ENCODE data around the gene HPSE. TPM values are rescaled to one million over a fixed set of nuclear protein-coding genes. Genes with fewer than 3 reads are reported as not detected.

Gene HPSE
- total and polyA plus RNA-seq, 8 donors: 1.3 to 19.2 (median 1.8) TPM

DNA sequence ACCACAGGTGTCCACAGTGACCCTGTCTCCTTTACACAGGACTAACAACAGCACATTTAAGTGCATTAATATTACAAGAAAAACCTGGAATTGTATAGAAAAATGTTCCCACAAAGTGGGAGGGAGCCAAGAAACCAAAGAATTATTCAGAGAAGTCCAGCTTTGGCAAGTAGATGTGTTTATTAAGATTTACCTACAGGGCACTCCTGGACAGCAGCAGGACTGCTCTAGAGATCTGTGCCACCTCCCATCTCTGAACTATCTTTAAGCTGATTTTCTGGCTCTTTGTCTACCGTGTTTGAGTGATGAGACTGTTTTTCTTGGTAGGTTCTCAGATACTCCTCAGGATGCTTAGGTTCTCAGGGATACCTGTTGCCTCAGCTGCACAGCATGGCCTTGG, 38.3 kb upstream of the HPSE start:
- TF ChIP-seq, protein P1, sequence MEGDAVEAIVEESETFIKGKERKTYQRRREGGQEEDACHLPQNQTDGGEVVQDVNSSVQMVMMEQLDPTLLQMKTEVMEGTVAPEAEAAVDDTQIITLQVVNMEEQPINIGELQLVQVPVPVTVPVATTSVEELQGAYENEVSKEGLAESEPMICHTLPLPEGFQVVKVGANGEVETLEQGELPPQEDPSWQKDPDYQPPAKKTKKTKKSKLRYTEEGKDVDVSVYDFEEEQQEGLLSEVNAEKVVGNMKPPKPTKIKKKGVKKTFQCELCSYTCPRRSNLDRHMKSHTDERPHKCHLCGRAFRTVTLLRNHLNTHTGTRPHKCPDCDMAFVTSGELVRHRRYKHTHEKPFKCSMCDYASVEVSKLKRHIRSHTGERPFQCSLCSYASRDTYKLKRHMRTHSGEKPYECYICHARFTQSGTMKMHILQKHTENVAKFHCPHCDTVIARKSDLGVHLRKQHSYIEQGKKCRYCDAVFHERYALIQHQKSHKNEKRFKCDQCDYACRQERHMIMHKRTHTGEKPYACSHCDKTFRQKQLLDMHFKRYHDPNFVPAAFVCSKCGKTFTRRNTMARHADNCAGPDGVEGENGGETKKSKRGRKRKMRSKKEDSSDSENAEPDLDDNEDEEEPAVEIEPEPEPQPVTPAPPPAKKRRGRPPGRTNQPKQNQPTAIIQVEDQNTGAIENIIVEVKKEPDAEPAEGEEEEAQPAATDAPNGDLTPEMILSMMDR (IDR thresholded peaks at IDR 0.05): no peak
- Histone ChIP-seq H3K27me3 (no peaks in the 10 kb centered on the region), H3K36me3 (no peaks in the 10 kb centered on the region), H3K9me3 (peaks cover 0 to 3% of the 10 kb centered on the region in 2 donors), H3K4me1 (peaks cover 0 to 11% of the 10 kb centered on the region in 2 donors), H3K27ac (no peak overlapping the region), H3K4me3 (no peak overlapping the region)
- intact Hi-C loops (cut with DNase I): no loop called here
- ATAC-seq (no peak), DNase-seq (no peak)

DNA sequence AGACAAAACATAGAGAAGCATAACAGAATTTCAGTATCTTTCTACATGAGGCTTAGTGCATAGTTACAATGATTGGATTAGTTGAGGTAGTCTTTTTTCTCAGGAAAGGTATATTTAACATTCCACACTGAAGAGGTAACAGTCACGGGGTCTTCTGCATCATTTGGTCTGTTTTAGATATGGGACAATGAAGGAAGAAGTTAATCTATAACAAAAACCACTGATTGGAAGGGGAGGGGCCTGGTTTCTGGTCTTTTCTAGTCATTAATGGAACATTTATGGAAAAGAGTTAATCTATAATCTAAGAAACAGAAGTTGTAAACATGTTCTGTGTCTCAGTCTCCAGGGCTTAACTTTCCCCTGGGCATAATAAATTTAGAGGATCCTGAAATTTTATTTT, 37.3 kb upstream of the HPSE start:
- H3K4me1 ChIP-seq: peaks cover 0 to 11% of the 10 kb centered on the region in 2 donors
- no peaks in the 10 kb centered on the region for H3K36me3 ChIP-seq
- no peak overlapping the region for H3K4me3 ChIP-seq
- ATAC-seq (no peak), DNase-seq (no peak)
- H3K27ac ChIP-seq: no peak overlapping the region
- intact Hi-C loops (cut with DNase I): no loop called here
- no peaks in the 10 kb centered on the region for H3K27me3 ChIP-seq
- TF ChIP-seq, protein P1 (IDR thresholded peaks at IDR 0.05): no peak
- no peaks in the 10 kb centered on the region for H3K9me3 ChIP-seq

DNA sequence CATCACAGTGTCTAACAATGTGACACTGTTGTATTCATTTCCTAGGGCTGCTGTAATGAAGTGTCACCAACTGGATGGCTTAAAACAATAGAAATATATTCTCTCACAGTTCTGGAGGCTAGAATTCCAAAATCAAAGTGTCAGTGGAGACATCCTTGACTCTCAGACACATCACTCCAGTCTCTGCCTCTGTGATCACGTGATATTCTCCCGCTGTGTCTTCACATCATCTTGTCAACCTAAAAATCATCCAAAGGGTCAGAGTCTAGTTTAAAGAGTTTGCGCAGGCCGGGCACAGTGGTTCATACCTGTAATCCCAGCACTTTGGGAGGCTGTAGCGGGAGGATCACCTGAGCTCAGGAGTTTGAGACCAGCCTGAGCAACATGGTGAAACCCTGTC, 36.6 kb upstream of the HPSE start:
- DNase-seq (no peak), ATAC-seq (no peak)
- no peaks in the 10 kb centered on the region for H3K27me3 ChIP-seq
- no peak overlapping the region for H3K27ac ChIP-seq
- H3K9me3 ChIP-seq: no peaks in the 10 kb centered on the region
- H3K4me1 ChIP-seq: peaks cover 0 to 11% of the 10 kb centered on the region in 2 donors
- intact Hi-C loops (cut with DNase I): no loop called here
- TF ChIP-seq, protein P1 (IDR thresholded peaks at IDR 0.05): no peak
- H3K4me3 ChIP-seq: no peak overlapping the region
- no peaks in the 10 kb centered on the region for H3K36me3 ChIP-seq

DNA sequence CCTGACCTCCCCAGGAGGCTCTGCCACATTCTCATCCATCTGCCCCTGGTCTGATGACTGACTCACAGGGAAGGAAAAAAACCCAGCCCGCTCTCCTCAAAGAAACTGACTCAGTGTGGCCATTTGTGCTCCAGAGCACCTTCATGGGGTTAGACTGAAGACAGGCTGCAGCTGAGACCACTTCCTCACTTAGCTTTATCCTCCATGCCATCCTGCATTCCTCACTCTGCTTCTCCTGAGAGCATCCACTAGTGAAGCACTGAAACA, 35.9 kb upstream of the HPSE start:
- no peak for ATAC-seq

DNA sequence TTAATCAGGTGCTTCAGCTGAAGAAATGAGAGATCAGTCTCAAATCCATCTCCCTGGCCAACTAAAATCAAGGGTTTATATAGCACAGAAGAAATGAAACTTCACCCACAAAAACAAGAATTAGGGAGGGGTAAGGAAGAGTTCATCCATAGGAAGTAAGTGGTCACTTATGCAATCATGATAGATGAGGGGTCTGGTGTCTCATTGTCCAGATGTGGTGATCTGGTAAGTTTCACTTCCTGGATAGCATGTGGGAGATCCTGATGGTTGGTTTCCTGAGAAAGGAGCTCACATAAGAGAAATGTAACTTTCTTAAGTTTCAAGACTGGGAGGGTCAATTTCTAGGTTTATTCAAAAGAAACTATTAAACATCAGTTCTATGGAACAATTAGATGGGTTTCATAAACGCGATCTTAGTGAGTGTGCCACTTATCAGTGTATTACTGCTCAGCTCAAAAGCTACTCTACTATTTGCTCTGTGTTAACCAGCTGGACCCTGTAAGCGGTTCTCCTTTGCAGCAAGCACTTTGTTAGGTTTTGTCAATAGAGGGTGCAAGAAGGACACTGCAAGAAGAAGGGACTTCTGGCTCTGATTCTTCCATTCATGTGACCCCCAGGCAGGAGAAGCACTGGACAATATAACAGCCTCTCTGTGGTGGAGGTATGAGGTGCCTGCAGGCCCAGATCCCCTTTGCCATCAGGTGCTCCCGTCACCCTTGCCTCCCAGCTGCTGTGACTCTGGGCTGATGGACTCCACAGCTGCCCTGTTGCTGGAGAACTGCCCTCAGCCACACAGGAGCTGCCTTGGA, 35.4 kb upstream of the HPSE start:
- H3K36me3 ChIP-seq: no peaks in the 10 kb centered on the region
- H3K27ac ChIP-seq: no peak overlapping the region
- ATAC-seq: peak; percentile 35
- DNase-seq: no peak
- no peak overlapping the region for H3K4me3 ChIP-seq
- TF ChIP-seq, protein P1 (IDR thresholded peaks at IDR 0.05): no peak
- H3K27me3 ChIP-seq: no peaks in the 10 kb centered on the region
- H3K4me1 ChIP-seq: peaks cover 0 to 11% of the 10 kb centered on the region in 2 donors
- no peaks in the 10 kb centered on the region for H3K9me3 ChIP-seq
- intact Hi-C loops (cut with DNase I): no loop called here

More for the DNA sequence above, 35.9 kb upstream of the HPSE start:
- Histone ChIP-seq H3K36me3 (no peaks in the 10 kb centered on the region), H3K4me1 (peaks cover 0 to 11% of the 10 kb centered on the region in 2 donors), H3K9me3 (no peaks in the 10 kb centered on the region), H3K4me3 (no peak overlapping the region), H3K27me3 (no peaks in the 10 kb centered on the region), H3K27ac (no peak overlapping the region)
- intact Hi-C loops (cut with DNase I): no loop called here
- TF ChIP-seq, protein P1 (IDR thresholded peaks at IDR 0.05): no peak
- DNase-seq: no peak
